IMR-90 (cell line): ENCODE measurements around the gene NSUN7. TPM values are rescaled to one million over a fixed set of nuclear protein-coding genes. Genes with fewer than 3 reads are reported as not detected.

ENCODE experiments used
- ATAC-seq: fragments of 200-7000 bp; cut with Tn5 transposase; 2 replicates; pipeline ENCODE4 v1.9.1; 2020; ENCODE audit warnings: low read depth, mild to moderate bottlenecking, moderate library complexity
- BruUV-seq: library from RNA; stranded (reverse); fragments of 400-500 nt; replicated peaks from 2 replicates; lab custom pipeline; 2021; lab: Mats Ljungman, UMichigan
- CTCF ChIA-PET: fragments of 300-600 bp; formaldehyde crosslinking; extraction: SDS; loops from one replicate; lab custom pipeline; 2021; ENCODE audit warnings: antibody characterized with exemption; lab: Yijun Ruan, JAX
- POLR2A ChIA-PET: fragments of 300-600 bp; sonication (Branson Sonifier 250); formaldehyde crosslinking; loops from one replicate; lab custom pipeline; 2022; ENCODE audit warnings: antibody characterized with exemption; ENCODE audit not compliant: unreplicated experiment; lab: Charles Lee
- DNase-seq: peaks from one replicate; pipeline ENCODE4 v3.0.0; 2013
- H2AFZ ChIP-seq: replicated peaks from 2 replicates; pipeline ENCODE3; 2013; ENCODE audit warnings: low read length, mild to moderate bottlenecking; ENCODE audit not compliant: poor library complexity
- H2AK5ac ChIP-seq: 2 replicates; pipeline ENCODE4 v1.6.1; 2013; ENCODE audit warnings: low read depth, low read length, inconsistent platforms
- H2AK9ac ChIP-seq: replicated peaks from 2 replicates; pipeline ENCODE3; 2013; ENCODE audit warnings: mild to moderate bottlenecking, low read depth, low read length, moderate library complexity; ENCODE audit not compliant: poor library complexity
- H2BK120ac ChIP-seq: 2 replicates; pipeline ENCODE4 v1.6.1; 2013; ENCODE audit warnings: low read depth, low read length, inconsistent platforms
- H2BK15ac ChIP-seq: 3 replicates; pipeline ENCODE4 v1.6.1; 2013; ENCODE audit warnings: low read depth, low read length, inconsistent platforms
- H2BK20ac ChIP-seq: 2 replicates; pipeline ENCODE4 v1.6.1; 2013; ENCODE audit warnings: low read depth, mild to moderate bottlenecking, inconsistent platforms, low read length, moderate library complexity
- H2BK5ac ChIP-seq: 2 replicates; pipeline ENCODE4 v1.6.1; 2013; ENCODE audit warnings: mild to moderate bottlenecking, low read depth, low read length, inconsistent platforms; ENCODE audit not compliant: poor library complexity, severe bottlenecking
- H3K14ac ChIP-seq: replicated peaks from 2 replicates; pipeline ENCODE4 v1.6.1; 2013; ENCODE audit warnings: low read depth, low read length, inconsistent platforms
- H3K18ac ChIP-seq: 2 replicates; pipeline ENCODE4 v1.6.1; 2013; ENCODE audit warnings: low read depth, low read length, control low read depth
- H3K23ac ChIP-seq: 2 replicates; pipeline ENCODE4 v1.6.1; 2013; ENCODE audit warnings: low read depth, low read length, inconsistent platforms
- H3K27ac ChIP-seq: 2 replicates; pipeline ENCODE4 v1.5.1; 2013; ENCODE audit warnings: mild to moderate bottlenecking, control low read depth, low read length; ENCODE audit not compliant: insufficient read depth
- H3K27me3 ChIP-seq: 2 replicates; pipeline ENCODE4 v1.6.1; 2013; ENCODE audit warnings: low read length; ENCODE audit not compliant: control insufficient read depth, insufficient read depth
- H3K36me3 ChIP-seq: 2 replicates; pipeline ENCODE4 v1.6.1; 2013; ENCODE audit warnings: low read length, mixed read lengths; ENCODE audit not compliant: control insufficient read depth, insufficient read depth
- H3K4ac ChIP-seq: 2 replicates; pipeline ENCODE4 v1.6.1; 2013; ENCODE audit warnings: low read depth, low read length, inconsistent platforms
- H3K4me1 ChIP-seq: 2 replicates; pipeline ENCODE4 v1.6.1; 2013; ENCODE audit warnings: low read length, mixed read lengths; ENCODE audit not compliant: control insufficient read depth, insufficient read depth
- H3K4me2 ChIP-seq: 2 replicates; pipeline ENCODE4 v1.6.1; 2013; ENCODE audit warnings: low read depth, mild to moderate bottlenecking, control low read depth, low read length, moderate library complexity
- H3K4me3 ChIP-seq: 2 replicates; pipeline ENCODE4 v1.5.1; 2013; ENCODE audit warnings: low read depth, mild to moderate bottlenecking, control low read depth, low read length, moderate library complexity; ENCODE audit not compliant: insufficient read depth
- H3K56ac ChIP-seq: 2 replicates; pipeline ENCODE4 v1.6.1; 2013; ENCODE audit warnings: low read length, inconsistent platforms; ENCODE audit not compliant: insufficient read depth; ENCODE audit errors: extremely low read depth
- H3K79me1 ChIP-seq, 2 experiments: 2 replicates each; pipeline ENCODE4 v1.6.1; 2013; ENCODE audit warnings: low read length in 2 of 2, inconsistent platforms in 1 of 2, low read depth in 1 of 2
- H3K9ac ChIP-seq: 2 replicates; pipeline ENCODE4 v1.6.1; 2013; ENCODE audit warnings: low read depth, low read length, control low read depth
- H3K9me1 ChIP-seq: 2 replicates; pipeline ENCODE4 v1.6.1; 2013; ENCODE audit warnings: low read length, inconsistent platforms; ENCODE audit not compliant: insufficient read depth
- H3K9me3 ChIP-seq: 2 replicates; pipeline ENCODE4 v1.6.1; 2013; ENCODE audit warnings: low read length; ENCODE audit not compliant: control insufficient read depth, insufficient read depth
- H4K20me1 ChIP-seq: 2 replicates; pipeline ENCODE4 v1.6.1; 2013; ENCODE audit warnings: low read length, inconsistent platforms; ENCODE audit not compliant: insufficient read depth
- H4K5ac ChIP-seq: 2 replicates; pipeline ENCODE4 v1.6.1; 2013; ENCODE audit warnings: mild to moderate bottlenecking, low read depth, low read length, control low read depth
- H4K8ac ChIP-seq, 2 experiments: 2 replicates each; pipeline ENCODE4 v1.6.1; 2013; ENCODE audit warnings: low read depth in 2 of 2, low read length in 2 of 2, control low read depth in 1 of 2, inconsistent platforms in 1 of 2
- H4K91ac ChIP-seq: 2 replicates; pipeline ENCODE4 v1.6.1; 2013; ENCODE audit warnings: low read depth, low read length, inconsistent platforms; ENCODE audit not compliant: insufficient read depth
- BHLHE40 ChIP-seq: fragments of 150-350 bp; IDR thresholded peaks from 2 replicates; pipeline ENCODE4 v1.6.1; 2016; ENCODE audit warnings: mild to moderate bottlenecking, low read depth, low read length
- CEBPB ChIP-seq: IDR thresholded peaks from 2 replicates; pipeline ENCODE4 v1.6.1; 2012; ENCODE audit warnings: low read depth, low read length, improper control_type of control experiment
- CHD1 ChIP-seq: IDR thresholded peaks from 2 replicates; pipeline ENCODE4 v1.6.1; 2012; ENCODE audit warnings: low read depth, low read length, improper control_type of control experiment
- FOS ChIP-seq: fragments of 150-350 bp; IDR thresholded peaks from 2 replicates; pipeline ENCODE4 v1.6.1; 2016; ENCODE audit warnings: low read depth, low read length
- MAFK ChIP-seq: IDR thresholded peaks from 2 replicates; pipeline ENCODE4 v1.6.1; 2012; ENCODE audit warnings: low read depth, low read length, improper control_type of control experiment
- MAZ ChIP-seq: IDR thresholded peaks from 2 replicates; pipeline ENCODE4 v1.6.1; 2012; ENCODE audit warnings: low read depth, mild to moderate bottlenecking, low read length, improper control_type of control experiment, moderate library complexity, borderline replicate concordance
- MXI1 ChIP-seq: IDR thresholded peaks from 2 replicates; pipeline ENCODE4 v1.6.1; 2012; ENCODE audit warnings: low read depth, mild to moderate bottlenecking, low read length, moderate library complexity, borderline replicate concordance
- NFE2L2 ChIP-seq: fragments of 150-350 bp; IDR thresholded peaks from 2 replicates; pipeline ENCODE4 v1.6.1; 2016; ENCODE audit warnings: low read depth, mild to moderate bottlenecking, low read length
- POLR2A ChIP-seq: IDR thresholded peaks from 2 replicates; pipeline ENCODE4 v1.6.1; 2012; ENCODE audit warnings: mild to moderate bottlenecking, low read depth, low read length
- RAD21 ChIP-seq: IDR thresholded peaks from 2 replicates; pipeline ENCODE4 v1.6.1; 2012; ENCODE audit warnings: low read length, improper control_type of control experiment
- RCOR1 ChIP-seq: IDR thresholded peaks from 2 replicates; pipeline ENCODE4 v1.6.1; 2012; ENCODE audit warnings: mild to moderate bottlenecking, low read length, improper control_type of control experiment; ENCODE audit not compliant: insufficient replicate concordance
- RFX5 ChIP-seq: IDR thresholded peaks from 2 replicates; pipeline ENCODE4 v1.8.0; 2012; ENCODE audit warnings: low read depth, mild to moderate bottlenecking, low read length, moderate library complexity
- SMC3 ChIP-seq: fragments of 150-350 bp; IDR thresholded peaks from 2 replicates; pipeline ENCODE4 v1.6.1; 2016; ENCODE audit warnings: low read depth, mild to moderate bottlenecking, antibody characterized with exemption, low read length, moderate library complexity
- WGBS, 2 experiments: methylation state at CpG; one replicate each; pipeline versions ENCODE4 v1.1.5 to v1.1.7; 2013; ENCODE audit warnings: missing lambda C conversion rate in 2 of 2; ENCODE audit not compliant: insufficient read length in 1 of 2; ENCODE audit errors: extremely low coverage in 2 of 2; 5-methylcytosine and 5-hydroxymethylcytosine counted together
- dilution Hi-C: fragments of 300-500 bp; cut with HindIII; formaldehyde crosslinking; loops from one replicate; pipeline ENCODE4 v1.14.3; 2018; ENCODE audit warnings: low sequenced_read_pairs; ENCODE audit not compliant: unreplicated experiment
- in situ Hi-C: fragments of 300-500 bp; cut with MboI; formaldehyde crosslinking; loops from 3 replicates; pipeline ENCODE4 v1.14.3; 2019; ENCODE audit warnings: low sequenced_read_pairs, inconsistent platforms, mixed read lengths
- intact Hi-C: fragments of 100-400 bp; cut with micrococcal nuclease; formaldehyde crosslinking; loops from 2 replicates; pipeline ENCODE4 v1.10.0; 2022
- polyA plus RNA-seq, 3 experiments: library from polyadenylated mRNA; depleted of rRNA; stranded (reverse); fragments of >200 nt; gene quantifications; 2 replicates each; pipeline ENCODE4 v1.2.3, GENCODE V29; 2012; ENCODE audit warnings: low replicate concordance in 1 of 3
- total RNA-seq: library from RNA; depleted of rRNA; stranded (reverse); fragments of >200 nt; gene quantifications from 2 replicates; pipeline ENCODE4 v1.2.3, GENCODE V29; 2012
- TF ChIP-seq, protein P1 (sequence below): fragments of 150-350 bp; IDR thresholded peaks from 2 replicates; pipeline ENCODE4 v1.6.1; 2017; ENCODE audit warnings: mild to moderate bottlenecking, antibody characterized with exemption, low read length, low read depth
- TF ChIP-seq, protein P2 (sequence below): fragments of 150-350 bp; IDR thresholded peaks from 2 replicates; pipeline ENCODE4 v1.6.1; 2016; ENCODE audit warnings: low read depth, mild to moderate bottlenecking, low read length, moderate library complexity, borderline replicate concordance
- TF ChIP-seq, protein P3 (sequence below): conservative IDR thresholded peaks from 2 replicates; pipeline ENCODE4 v1.5.1; 2012; ENCODE audit warnings: mild to moderate bottlenecking, low read depth, low read length, improper control_type of control experiment

The NSUN7 gene
- total and polyA plus RNA-seq, 2 of the 4 experiments (the other 2 are of a cell fraction), result not detected

DNA sequence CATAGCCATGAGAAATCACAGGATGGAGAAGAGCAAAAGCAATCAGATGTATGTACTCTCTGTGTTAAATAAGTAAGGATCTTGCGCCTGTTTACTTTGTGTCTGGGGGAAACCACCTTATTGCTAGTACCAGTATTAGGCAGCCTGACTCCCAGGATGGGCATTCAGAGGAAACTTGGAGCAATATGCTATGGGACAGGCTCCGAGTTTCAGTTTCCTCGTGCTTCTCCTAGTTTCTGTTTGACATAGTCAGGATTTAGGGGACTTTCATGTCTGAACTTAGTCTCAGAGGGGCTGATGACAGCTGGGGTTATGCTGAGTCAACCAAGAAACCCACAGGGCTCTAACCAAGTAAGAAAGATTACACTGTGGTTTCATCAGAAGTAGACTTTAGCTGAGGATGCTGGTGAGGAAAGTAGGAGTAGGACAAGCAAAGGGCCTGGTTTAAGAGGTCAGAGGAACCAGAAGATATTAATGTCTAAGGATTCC, 13.5 kb downstream of the NSUN7 start:
- no CpG with 5 or more reads among the region's 3 CpGs for WGBS, 2 experiments
- DNase-seq (peak; percentile 51), ATAC-seq (no peak; the same call in 1 of the 2 replicates)
- H2BK5ac ChIP-seq, result no peak overlapping the region
- H3K18ac ChIP-seq, result no peak overlapping the region
- no peak overlapping the region for H2AK9ac ChIP-seq
- H3K9me3 ChIP-seq, result no peaks in the 10 kb centered on the region
- H3K27me3 ChIP-seq, result peaks cover 2% of the 10 kb centered on the region; the same call in 1 of the 2 replicates
- H3K27ac ChIP-seq, result peak overlapping the region; percentile 22; the same call in 1 of the 2 replicates
- peak overlapping the region; percentile 26; the same call in 1 of the 2 replicates for H3K4me2 ChIP-seq
- H3K56ac ChIP-seq, result no peak overlapping the region
- TF ChIP-seq MAZ (no peak), MAFK (no peak), CHD1 (no peak), RAD21 (no peak), POLR2A (no peak), NFE2L2 (no peak), BHLHE40 (no peak), RFX5 (no peak), MXI1 (no peak), CEBPB (no peak), SMC3 (no peak), FOS (no peak), RCOR1 (no peak)
- TF ChIP-seq, protein P1, sequence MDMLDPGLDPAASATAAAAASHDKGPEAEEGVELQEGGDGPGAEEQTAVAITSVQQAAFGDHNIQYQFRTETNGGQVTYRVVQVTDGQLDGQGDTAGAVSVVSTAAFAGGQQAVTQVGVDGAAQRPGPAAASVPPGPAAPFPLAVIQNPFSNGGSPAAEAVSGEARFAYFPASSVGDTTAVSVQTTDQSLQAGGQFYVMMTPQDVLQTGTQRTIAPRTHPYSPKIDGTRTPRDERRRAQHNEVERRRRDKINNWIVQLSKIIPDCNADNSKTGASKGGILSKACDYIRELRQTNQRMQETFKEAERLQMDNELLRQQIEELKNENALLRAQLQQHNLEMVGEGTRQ, result no peak
- TF ChIP-seq, protein P2, sequence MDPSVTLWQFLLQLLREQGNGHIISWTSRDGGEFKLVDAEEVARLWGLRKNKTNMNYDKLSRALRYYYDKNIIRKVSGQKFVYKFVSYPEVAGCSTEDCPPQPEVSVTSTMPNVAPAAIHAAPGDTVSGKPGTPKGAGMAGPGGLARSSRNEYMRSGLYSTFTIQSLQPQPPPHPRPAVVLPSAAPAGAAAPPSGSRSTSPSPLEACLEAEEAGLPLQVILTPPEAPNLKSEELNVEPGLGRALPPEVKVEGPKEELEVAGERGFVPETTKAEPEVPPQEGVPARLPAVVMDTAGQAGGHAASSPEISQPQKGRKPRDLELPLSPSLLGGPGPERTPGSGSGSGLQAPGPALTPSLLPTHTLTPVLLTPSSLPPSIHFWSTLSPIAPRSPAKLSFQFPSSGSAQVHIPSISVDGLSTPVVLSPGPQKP, result no peak
- TF ChIP-seq, protein P3, sequence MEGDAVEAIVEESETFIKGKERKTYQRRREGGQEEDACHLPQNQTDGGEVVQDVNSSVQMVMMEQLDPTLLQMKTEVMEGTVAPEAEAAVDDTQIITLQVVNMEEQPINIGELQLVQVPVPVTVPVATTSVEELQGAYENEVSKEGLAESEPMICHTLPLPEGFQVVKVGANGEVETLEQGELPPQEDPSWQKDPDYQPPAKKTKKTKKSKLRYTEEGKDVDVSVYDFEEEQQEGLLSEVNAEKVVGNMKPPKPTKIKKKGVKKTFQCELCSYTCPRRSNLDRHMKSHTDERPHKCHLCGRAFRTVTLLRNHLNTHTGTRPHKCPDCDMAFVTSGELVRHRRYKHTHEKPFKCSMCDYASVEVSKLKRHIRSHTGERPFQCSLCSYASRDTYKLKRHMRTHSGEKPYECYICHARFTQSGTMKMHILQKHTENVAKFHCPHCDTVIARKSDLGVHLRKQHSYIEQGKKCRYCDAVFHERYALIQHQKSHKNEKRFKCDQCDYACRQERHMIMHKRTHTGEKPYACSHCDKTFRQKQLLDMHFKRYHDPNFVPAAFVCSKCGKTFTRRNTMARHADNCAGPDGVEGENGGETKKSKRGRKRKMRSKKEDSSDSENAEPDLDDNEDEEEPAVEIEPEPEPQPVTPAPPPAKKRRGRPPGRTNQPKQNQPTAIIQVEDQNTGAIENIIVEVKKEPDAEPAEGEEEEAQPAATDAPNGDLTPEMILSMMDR, result no peak
- H2AFZ ChIP-seq, result no peak overlapping the region
- no peaks in the 10 kb centered on the region for H4K20me1 ChIP-seq
- POLR2A ChIA-PET, result no interaction called here
- H4K8ac ChIP-seq, result no peak overlapping the region
- no peaks in the 10 kb centered on the region for H3K9me1 ChIP-seq
- H3K23ac ChIP-seq, result no peak overlapping the region
- H2BK120ac ChIP-seq, result peak overlapping the region; percentile 8; the same call in 1 of the 2 replicates
- no peak overlapping the region for H2BK20ac ChIP-seq
- no peaks in the 10 kb centered on the region for H3K36me3 ChIP-seq
- no peak overlapping the region for H4K5ac ChIP-seq
- BruUV-seq, result no TSS peak
- no peak overlapping the region for H2BK15ac ChIP-seq
- no peaks in the 10 kb centered on the region for H3K4me1 ChIP-seq
- dilution Hi-C loops (no loop called here), intact Hi-C loops (no loop called here), in situ Hi-C loops (no loop called here)
- no peaks in the 10 kb centered on the region for H3K79me1 ChIP-seq
- H3K9ac ChIP-seq, result no peak overlapping the region
- H3K4ac ChIP-seq, result no peak overlapping the region
- H3K4me3 ChIP-seq, result no peak overlapping the region
- H2AK5ac ChIP-seq, result no peak overlapping the region
- H3K14ac ChIP-seq, result no peak overlapping the region
- no peak overlapping the region for H4K91ac ChIP-seq
- CTCF ChIA-PET, result interaction anchor here (0.6 kb wide), 1 partner anchor 828 kb away, joined by 4 read pairs; no protein-coding TSS in a partner anchor
